Stimulated activated CD4-positive, alpha-beta T cell treated with anti-CD3 and anti-CD28 coated beads, Interleukin-2, amount 100 ng/mL, for 24 hours (primary cell): Measurements from ENCODE around the gene ZNF133.

Experiments
- DNase-seq, 2 donors: peaks; one replicate each; pipeline ENCODE4 v3.0.0-alpha.2; 2020

Gene ZNF133

DNA sequence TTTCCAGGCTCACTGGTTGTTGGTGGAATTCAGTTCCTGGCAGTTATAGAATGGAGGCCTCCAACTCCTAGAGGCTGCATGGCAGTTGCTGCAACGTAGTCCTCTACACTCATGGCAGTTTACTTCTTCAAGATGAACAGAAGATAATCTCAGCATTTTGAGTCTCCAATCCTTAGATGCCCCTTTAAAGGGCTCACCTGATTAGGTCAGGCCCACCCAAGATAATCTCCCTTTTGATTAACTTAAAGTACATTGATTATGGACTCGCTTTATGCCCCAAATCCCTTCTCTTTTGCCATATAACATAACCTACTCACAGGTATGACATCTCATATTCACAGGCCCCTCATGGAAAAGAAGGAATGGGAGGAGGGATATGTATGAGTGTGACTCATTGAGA lies 76.4 kb downstream of the ZNF133 start:
- no peak for DNase-seq
